Measurements from ENCODE around the gene CERS6. TPM values are rescaled to one million over a fixed set of nuclear protein-coding genes. Genes with fewer than 3 reads are reported as not detected.

The CERS6 gene
- total RNA-seq, 4 donors from 2014 or later, result 42.3 to 62.1 (median 50.6) TPM

DNA sequence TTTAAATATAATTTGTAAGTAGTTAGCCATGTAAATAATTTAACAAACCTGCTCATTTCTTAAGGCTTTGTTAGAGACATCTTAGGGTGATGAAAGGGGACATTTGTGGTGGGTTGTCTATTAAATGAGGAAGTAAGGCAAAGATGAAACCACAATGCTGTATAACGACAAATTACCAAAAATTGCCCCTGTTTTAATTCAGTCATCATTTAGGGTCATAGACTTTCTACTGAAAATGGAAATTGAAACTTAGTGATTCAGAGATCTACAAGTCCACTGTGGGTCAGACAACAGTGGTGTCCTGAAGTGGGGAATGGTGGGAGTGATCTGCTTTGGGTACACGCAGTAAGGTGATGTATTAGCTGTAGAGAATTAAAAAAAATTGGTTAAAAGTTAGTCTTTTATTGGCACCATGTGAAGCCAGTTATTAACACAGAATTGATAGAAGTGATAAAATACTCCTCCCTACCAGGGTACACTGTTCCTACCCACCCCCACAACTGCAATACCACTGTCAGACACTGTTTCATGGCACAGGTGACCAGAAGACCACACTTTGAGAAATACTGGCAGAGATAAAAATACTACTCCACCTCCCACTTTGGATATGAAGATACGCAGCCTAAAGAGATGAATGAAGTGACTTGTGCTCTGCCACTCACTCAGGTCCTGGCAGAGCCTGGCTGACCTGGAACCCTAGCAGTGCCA lies 13.4 kb downstream of the CERS6 start:
- Histone ChIP-seq H3K9me3 (no peaks in the 10 kb centered on the region), H3K27me3 (no peaks in the 10 kb centered on the region), H3K4me1 (peaks cover 23 to 70% (median 47%) of the 10 kb centered on the region in 4 donors), H3K36me3 (no peaks in the 10 kb centered on the region), H3K27ac (peak overlapping the region in 3 of 4 donors; percentile 53 to 70 (median 68)), H3K4me3 (no peak overlapping the region)
- intact Hi-C loops (cut with DNase I; ENCODE audit: low total_unique reads) (no loop called here), in situ Hi-C loops (cut with MboI; ENCODE audit: low pct_ligation_motif_present in 1 of 4, low pct_unique_long_range_greater_than_20kb in 1 of 4, low sequenced_read_pairs in 3 of 4) (no loop called here)
- TF ChIP-seq EP300 (IDR thresholded peaks at IDR 0.05; ENCODE audit: low read depth), result no peak
- no peak for TF ChIP-seq POLR2A (IDR thresholded peaks at IDR 0.05)
- TF ChIP-seq, protein P1, sequence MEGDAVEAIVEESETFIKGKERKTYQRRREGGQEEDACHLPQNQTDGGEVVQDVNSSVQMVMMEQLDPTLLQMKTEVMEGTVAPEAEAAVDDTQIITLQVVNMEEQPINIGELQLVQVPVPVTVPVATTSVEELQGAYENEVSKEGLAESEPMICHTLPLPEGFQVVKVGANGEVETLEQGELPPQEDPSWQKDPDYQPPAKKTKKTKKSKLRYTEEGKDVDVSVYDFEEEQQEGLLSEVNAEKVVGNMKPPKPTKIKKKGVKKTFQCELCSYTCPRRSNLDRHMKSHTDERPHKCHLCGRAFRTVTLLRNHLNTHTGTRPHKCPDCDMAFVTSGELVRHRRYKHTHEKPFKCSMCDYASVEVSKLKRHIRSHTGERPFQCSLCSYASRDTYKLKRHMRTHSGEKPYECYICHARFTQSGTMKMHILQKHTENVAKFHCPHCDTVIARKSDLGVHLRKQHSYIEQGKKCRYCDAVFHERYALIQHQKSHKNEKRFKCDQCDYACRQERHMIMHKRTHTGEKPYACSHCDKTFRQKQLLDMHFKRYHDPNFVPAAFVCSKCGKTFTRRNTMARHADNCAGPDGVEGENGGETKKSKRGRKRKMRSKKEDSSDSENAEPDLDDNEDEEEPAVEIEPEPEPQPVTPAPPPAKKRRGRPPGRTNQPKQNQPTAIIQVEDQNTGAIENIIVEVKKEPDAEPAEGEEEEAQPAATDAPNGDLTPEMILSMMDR (IDR thresholded peaks at IDR 0.05), result no peak
- TF ChIP-seq POLR2AphosphoS5 (IDR thresholded peaks at IDR 0.05), result no peak
- DNase-seq, result no peak
- WGBS, 2 donors (ENCODE audit: low coverage in 1 of 2), result 75 to 78% methylated on average over 2 to 3 of the region's 3 CpGs

DNA sequence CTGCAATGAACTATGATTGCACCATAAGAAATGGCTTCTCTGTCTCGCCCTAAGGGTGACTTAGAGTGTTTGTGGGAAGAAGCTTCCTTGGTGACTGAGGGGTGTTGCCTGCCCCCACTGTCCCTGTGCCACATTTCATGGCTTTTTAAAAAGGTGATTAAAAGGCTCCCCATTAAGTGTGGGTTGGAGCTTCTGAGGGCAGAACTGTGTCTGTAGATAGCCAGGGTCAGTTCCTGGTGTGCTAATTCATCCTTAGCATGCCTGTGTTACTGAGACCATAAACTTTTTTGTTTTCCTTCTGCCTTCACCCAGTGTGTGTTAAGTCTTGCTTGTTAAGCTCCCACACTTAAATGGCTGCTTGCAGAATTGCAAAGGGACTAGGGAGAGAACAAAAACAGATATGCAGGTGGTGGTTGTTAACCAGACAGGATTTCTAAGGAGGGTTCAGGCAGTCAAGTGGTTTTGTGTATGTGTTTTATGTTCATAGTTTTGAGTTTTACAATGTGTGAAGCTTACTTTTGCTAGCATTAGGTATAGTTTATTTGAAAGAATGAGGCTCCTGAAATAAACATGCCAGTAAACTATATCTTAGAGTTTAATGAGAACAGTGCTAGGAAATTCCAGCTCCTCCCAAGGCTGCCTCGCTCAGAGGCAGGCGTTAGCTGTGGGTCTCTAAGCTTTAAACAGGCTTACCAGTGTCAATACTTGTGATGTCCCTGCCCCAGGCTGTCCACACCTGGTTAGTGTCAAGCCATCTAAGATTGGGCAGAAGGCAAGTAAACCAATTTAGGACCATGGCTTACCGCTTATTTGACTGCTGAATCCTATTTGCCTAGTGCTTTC lies 14.5 kb downstream of the CERS6 start:
- Histone ChIP-seq H3K36me3 (no peaks in the 10 kb centered on the region), H3K4me3 (no peak overlapping the region), H3K27ac (peak overlapping the region; percentile 47 to 70 (median 60)), H3K4me1 (peaks cover 23 to 70% (median 47%) of the 10 kb centered on the region in 4 donors), H3K9me3 (no peaks in the 10 kb centered on the region), H3K27me3 (no peaks in the 10 kb centered on the region)
- 39 to 53% methylated on average over 3 to 4 of the region's 4 CpGs for WGBS, 2 donors (ENCODE audit: low coverage in 1 of 2)
- intact Hi-C loops (cut with DNase I; ENCODE audit: low total_unique reads), result no loop called here
- DNase-seq, result no peak
- TF ChIP-seq POLR2A (IDR thresholded peaks at IDR 0.05) (no peak), EP300 (IDR thresholded peaks at IDR 0.05; ENCODE audit: low read depth) (no peak), POLR2AphosphoS5 (IDR thresholded peaks at IDR 0.05) (peak in 1 of 3 donors; percentile 17)
- in situ Hi-C loops (cut with MboI; ENCODE audit: low pct_ligation_motif_present in 1 of 4, low pct_unique_long_range_greater_than_20kb in 1 of 4, low sequenced_read_pairs in 3 of 4), result no loop called here

DNA sequence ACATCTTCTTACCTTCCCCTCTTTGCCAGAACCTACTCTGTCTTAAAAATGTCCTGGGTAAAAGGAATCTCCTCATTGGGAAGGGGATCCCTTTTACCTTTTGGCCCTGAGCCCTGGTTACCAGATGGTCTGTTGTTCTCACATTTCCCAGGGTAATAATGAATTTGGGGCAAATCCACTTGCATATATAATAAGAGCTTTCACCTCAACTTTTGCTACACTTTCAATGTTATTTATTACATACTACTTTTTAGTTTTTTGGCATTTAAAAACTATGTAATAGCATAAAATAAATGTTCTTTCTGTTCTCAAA lies 15.0 kb downstream of the CERS6 start:
- in situ Hi-C loops (cut with MboI; ENCODE audit: low pct_ligation_motif_present in 1 of 4, low pct_unique_long_range_greater_than_20kb in 1 of 4, low sequenced_read_pairs in 3 of 4) (no loop called here), intact Hi-C loops (cut with DNase I; ENCODE audit: low total_unique reads) (no loop called here)
- Histone ChIP-seq H3K9me3 (no peaks in the 10 kb centered on the region), H3K36me3 (no peaks in the 10 kb centered on the region), H3K27me3 (no peaks in the 10 kb centered on the region), H3K4me3 (no peak overlapping the region), H3K27ac (peak overlapping the region; percentile 47 to 70 (median 60)), H3K4me1 (peaks cover 23 to 70% (median 44%) of the 10 kb centered on the region in 4 donors)
- no peak for DNase-seq
- TF ChIP-seq POLR2A (IDR thresholded peaks at IDR 0.05) (no peak), POLR2AphosphoS5 (IDR thresholded peaks at IDR 0.05) (no peak), EP300 (IDR thresholded peaks at IDR 0.05; ENCODE audit: low read depth) (no peak)

DNA sequence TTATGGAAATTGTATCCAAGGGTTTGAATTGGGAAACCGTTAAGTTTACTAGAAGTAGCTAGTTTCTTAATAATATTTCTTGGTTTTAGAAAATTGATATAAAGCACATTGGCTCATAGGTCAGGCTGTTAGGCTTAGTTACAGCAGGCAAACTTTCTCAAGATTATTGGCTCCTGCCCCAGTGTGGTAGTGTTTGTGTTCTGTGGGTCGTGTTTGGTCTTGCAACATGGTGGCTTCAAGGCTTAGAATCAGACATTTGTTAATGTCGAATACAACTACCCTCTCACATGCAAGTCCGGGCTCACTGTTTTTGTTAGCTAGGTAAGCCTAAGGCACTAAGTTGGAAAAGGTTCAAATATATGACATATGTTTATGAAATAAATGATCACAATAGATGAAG lies 19.6 kb downstream of the CERS6 start:
- H3K4me3 ChIP-seq, result no peak overlapping the region
- no peak overlapping the region for H3K27ac ChIP-seq
- in situ Hi-C loops (cut with MboI; ENCODE audit: low pct_ligation_motif_present in 1 of 4, low pct_unique_long_range_greater_than_20kb in 1 of 4, low sequenced_read_pairs in 3 of 4), result no loop called here
- no peaks in the 10 kb centered on the region for H3K27me3 ChIP-seq
- no peak for DNase-seq
- WGBS, 2 donors (ENCODE audit: low coverage in 1 of 2), result 88 to 89% methylated on average over 4 of the region's 4 CpGs
- no peak for TF ChIP-seq POLR2A (IDR thresholded peaks at IDR 0.05)
- no peak for TF ChIP-seq POLR2AphosphoS5 (IDR thresholded peaks at IDR 0.05)
- TF ChIP-seq EP300 (IDR thresholded peaks at IDR 0.05; ENCODE audit: low read depth), result no peak
- TF ChIP-seq, protein P1 (IDR thresholded peaks at IDR 0.05), result no peak
- H3K4me1 ChIP-seq, result peaks cover 6 to 44% (median 20%) of the 10 kb centered on the region in 4 donors
- no peaks in the 10 kb centered on the region for H3K36me3 ChIP-seq
- intact Hi-C loops (cut with DNase I; ENCODE audit: low total_unique reads), result no loop called here
- no peaks in the 10 kb centered on the region for H3K9me3 ChIP-seq

GRCh38 chr2:168478206-168478605 lies 22.1 kb downstream of the CERS6 start:
- intact Hi-C loops (cut with DNase I; ENCODE audit: low total_unique reads), result no loop called here
- Histone ChIP-seq H3K27me3 (no peaks in the 10 kb centered on the region), H3K27ac (no peak overlapping the region), H3K4me3 (no peak overlapping the region), H3K4me1 (peaks cover 6 to 54% (median 26%) of the 10 kb centered on the region in 4 donors), H3K36me3 (no peaks in the 10 kb centered on the region), H3K9me3 (no peaks in the 10 kb centered on the region)
- DNase-seq, result no peak
- WGBS, 2 donors (ENCODE audit: low coverage in 1 of 2), result 92% methylated on average over 1 of the region's 1 CpG; no CpG with 5 or more reads in 1 of the 2 donors
- in situ Hi-C loops (cut with MboI; ENCODE audit: low pct_ligation_motif_present in 1 of 4, low pct_unique_long_range_greater_than_20kb in 1 of 4, low sequenced_read_pairs in 3 of 4), result no loop called here
- TF ChIP-seq POLR2A (IDR thresholded peaks at IDR 0.05) (no peak), EP300 (IDR thresholded peaks at IDR 0.05; ENCODE audit: low read depth) (no peak), POLR2AphosphoS5 (IDR thresholded peaks at IDR 0.05) (no peak)
- TF ChIP-seq, protein P1 (IDR thresholded peaks at IDR 0.05), result no peak

All from transverse colon (tissue), 4 donors.